ENCODE measurements around the gene BATF.

The BATF gene

GRCh38 chr14:75511201-75511600 is 11.1 kb upstream of the BATF start:
- CTCF ChIA-PET, result interaction anchor here (1.1 to 2.5 kb wide), 4 partner anchors 15 to 49 kb away, joined by 3 to 11 read pairs (median 4); no protein-coding TSS in a partner anchor
- POLR2A ChIA-PET, result no interaction called here
- no peak for DNase-seq (ENCODE audit: extremely low spot score)
- TF ChIP-seq CTCF (IDR thresholded peaks at IDR 0.05; ENCODE audit: control extremely low read depth, extremely low read depth, low read depth, missing control alignments), result no peak

GRCh38 chr14:75513911-75514672 is 8.2 kb upstream of the BATF start:
- no peak for TF ChIP-seq CTCF (IDR thresholded peaks at IDR 0.05; ENCODE audit: control extremely low read depth, extremely low read depth, low read depth, missing control alignments)
- ChIA-PET CTCF (interaction anchor here (1.1 to 12.9 kb wide), 12 partner anchors 8 to 216 kb away, joined by 3 to 105 read pairs (median 6); partner anchors contain the start of gene BATF), POLR2A (no interaction called here)
- peak; percentile 64 for DNase-seq (ENCODE audit: extremely low spot score)

GRCh38 chr14:75514673-75515628 is 7.3 kb upstream of the BATF start:
- TF ChIP-seq CTCF (IDR thresholded peaks at IDR 0.05; ENCODE audit: control extremely low read depth, extremely low read depth, low read depth, missing control alignments), result no peak
- ChIA-PET POLR2A (interaction anchor here (0.8 to 1.1 kb wide), 2 partner anchors 17 to 27 kb away, joined by 3 to 4 read pairs; no protein-coding TSS in a partner anchor), CTCF (interaction anchor here (1.0 to 12.9 kb wide), 16 partner anchors 7 to 207 kb away, joined by 3 to 105 read pairs (median 4); partner anchors contain the start of gene BATF)
- DNase-seq (ENCODE audit: extremely low spot score), result peak; percentile 60

- TF ChIP-seq CTCF (IDR thresholded peaks at IDR 0.05; ENCODE audit: control extremely low read depth, extremely low read depth, low read depth, missing control alignments), result no peak
- peak; percentile 57 for DNase-seq (ENCODE audit: extremely low spot score)
- ChIA-PET CTCF (interaction anchor here (0.7 to 12.9 kb wide), 14 partner anchors 8 to 208 kb away, joined by 3 to 105 read pairs (median 4); no protein-coding TSS in a partner anchor), POLR2A (interaction anchor here (1.1 kb wide), 1 partner anchor 18 kb away, joined by 4 read pairs; no protein-coding TSS in a partner anchor)
Observed at GRCh38 chr14:75515629-75515996, 6.7 kb upstream of the BATF start.

GRCh38 chr14:75518625-75519024 is 3.6 kb upstream of the BATF start:
- DNase-seq (ENCODE audit: extremely low spot score), result no peak
- POLR2A ChIA-PET, result no interaction called here
- CTCF ChIA-PET, result interaction anchor here (0.6 to 12.9 kb wide), 31 partner anchors 10 to 220 kb away, joined by 3 to 105 read pairs (median 4); no protein-coding TSS in a partner anchor
- TF ChIP-seq CTCF (IDR thresholded peaks at IDR 0.05; ENCODE audit: control extremely low read depth, extremely low read depth, low read depth, missing control alignments), result peak; percentile 57

- TF ChIP-seq CTCF (IDR thresholded peaks at IDR 0.05; ENCODE audit: control extremely low read depth, extremely low read depth, low read depth, missing control alignments), result no peak
- POLR2A ChIA-PET, result no interaction called here
- CTCF ChIA-PET, result interaction anchor here (0.7 to 12.9 kb wide), 24 partner anchors 9 to 221 kb away, joined by 3 to 105 read pairs (median 5); no protein-coding TSS in a partner anchor
- DNase-seq (ENCODE audit: extremely low spot score), result no peak
Observed at GRCh38 chr14:75519394-75519793, 2.9 kb upstream of the BATF start.
